Right lobe of liver (tissue), 4 donors: ENCODE results near the gene TEX26.

ENCODE experiments used
- POLR2A ChIP-seq: fragments of 450-650 bp; IDR thresholded peaks from one replicate; pipeline ENCODE4 v1.6.1; 2017; ENCODE audit warnings: antibody characterized with exemption, mild to moderate bottlenecking
- TF ChIP-seq, protein P1 (sequence below), 4 donors: fragments of 200-600 bp in 3 of 4; fragments of 450-650 bp in 1 of 4; IDR thresholded peaks; one replicate each; pipeline versions ENCODE4 v1.5.1 to v1.8.0; 2016 to 2022; ENCODE audit warnings: antibody characterized with exemption in 4 of 4, mild to moderate bottlenecking in 2 of 4
- donor health status: DM: no; HTN: no; CAD: no.
- donor health status: DM: no; HTN: no; CAD: no.
- donor health status: DM: no; HTN: yes; CAD: no.

GRCh38 chr13:31007417-31007816 lies 75.0 kb downstream of the TEX26 start:
- TF ChIP-seq, protein P1, sequence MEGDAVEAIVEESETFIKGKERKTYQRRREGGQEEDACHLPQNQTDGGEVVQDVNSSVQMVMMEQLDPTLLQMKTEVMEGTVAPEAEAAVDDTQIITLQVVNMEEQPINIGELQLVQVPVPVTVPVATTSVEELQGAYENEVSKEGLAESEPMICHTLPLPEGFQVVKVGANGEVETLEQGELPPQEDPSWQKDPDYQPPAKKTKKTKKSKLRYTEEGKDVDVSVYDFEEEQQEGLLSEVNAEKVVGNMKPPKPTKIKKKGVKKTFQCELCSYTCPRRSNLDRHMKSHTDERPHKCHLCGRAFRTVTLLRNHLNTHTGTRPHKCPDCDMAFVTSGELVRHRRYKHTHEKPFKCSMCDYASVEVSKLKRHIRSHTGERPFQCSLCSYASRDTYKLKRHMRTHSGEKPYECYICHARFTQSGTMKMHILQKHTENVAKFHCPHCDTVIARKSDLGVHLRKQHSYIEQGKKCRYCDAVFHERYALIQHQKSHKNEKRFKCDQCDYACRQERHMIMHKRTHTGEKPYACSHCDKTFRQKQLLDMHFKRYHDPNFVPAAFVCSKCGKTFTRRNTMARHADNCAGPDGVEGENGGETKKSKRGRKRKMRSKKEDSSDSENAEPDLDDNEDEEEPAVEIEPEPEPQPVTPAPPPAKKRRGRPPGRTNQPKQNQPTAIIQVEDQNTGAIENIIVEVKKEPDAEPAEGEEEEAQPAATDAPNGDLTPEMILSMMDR (IDR thresholded peaks at IDR 0.05), result no peak
- TF ChIP-seq POLR2A, result no peak
